GM12874 (cell line): ENCODE measurements around the gene SPTBN1.

ENCODE experiments used
- TF ChIP-seq, protein P1 (sequence below): IDR thresholded peaks from 2 replicates; pipeline ENCODE4 v1.5.1; 2011; ENCODE audit warnings: low read depth, mild to moderate bottlenecking, control low read depth, low read length, moderate library complexity; ENCODE audit not compliant: insufficient read depth

Gene SPTBN1

DNA sequence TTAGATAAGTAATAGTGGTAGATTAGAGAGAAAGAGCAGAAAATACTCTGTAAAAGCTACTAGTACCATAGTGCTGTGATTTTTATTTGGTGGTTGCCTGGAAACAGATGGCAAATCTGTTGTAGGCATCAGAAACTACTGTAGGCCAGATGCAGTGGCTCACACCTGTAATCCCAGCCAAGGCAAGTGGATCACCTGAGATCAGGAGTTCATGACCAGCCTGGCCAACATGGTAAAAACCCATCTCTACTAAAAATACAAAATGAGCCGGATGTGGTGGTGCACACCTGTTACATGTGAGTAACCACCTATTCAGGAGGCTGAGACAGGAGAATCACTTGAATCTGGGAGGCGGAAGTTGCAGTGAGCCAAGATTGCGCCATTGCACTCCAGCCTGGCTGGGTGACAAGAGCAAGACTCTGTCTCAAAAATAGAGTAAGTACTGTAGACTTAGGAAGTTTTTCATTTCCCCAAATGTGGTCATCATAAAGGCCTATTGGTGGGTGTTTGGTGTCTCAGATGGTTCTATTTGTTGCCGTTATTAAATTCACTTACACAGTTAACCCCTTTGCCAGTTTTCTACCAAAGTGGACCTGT, 79.6 kb downstream of the SPTBN1 start:
- TF ChIP-seq, protein P1, sequence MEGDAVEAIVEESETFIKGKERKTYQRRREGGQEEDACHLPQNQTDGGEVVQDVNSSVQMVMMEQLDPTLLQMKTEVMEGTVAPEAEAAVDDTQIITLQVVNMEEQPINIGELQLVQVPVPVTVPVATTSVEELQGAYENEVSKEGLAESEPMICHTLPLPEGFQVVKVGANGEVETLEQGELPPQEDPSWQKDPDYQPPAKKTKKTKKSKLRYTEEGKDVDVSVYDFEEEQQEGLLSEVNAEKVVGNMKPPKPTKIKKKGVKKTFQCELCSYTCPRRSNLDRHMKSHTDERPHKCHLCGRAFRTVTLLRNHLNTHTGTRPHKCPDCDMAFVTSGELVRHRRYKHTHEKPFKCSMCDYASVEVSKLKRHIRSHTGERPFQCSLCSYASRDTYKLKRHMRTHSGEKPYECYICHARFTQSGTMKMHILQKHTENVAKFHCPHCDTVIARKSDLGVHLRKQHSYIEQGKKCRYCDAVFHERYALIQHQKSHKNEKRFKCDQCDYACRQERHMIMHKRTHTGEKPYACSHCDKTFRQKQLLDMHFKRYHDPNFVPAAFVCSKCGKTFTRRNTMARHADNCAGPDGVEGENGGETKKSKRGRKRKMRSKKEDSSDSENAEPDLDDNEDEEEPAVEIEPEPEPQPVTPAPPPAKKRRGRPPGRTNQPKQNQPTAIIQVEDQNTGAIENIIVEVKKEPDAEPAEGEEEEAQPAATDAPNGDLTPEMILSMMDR: no peak

DNA sequence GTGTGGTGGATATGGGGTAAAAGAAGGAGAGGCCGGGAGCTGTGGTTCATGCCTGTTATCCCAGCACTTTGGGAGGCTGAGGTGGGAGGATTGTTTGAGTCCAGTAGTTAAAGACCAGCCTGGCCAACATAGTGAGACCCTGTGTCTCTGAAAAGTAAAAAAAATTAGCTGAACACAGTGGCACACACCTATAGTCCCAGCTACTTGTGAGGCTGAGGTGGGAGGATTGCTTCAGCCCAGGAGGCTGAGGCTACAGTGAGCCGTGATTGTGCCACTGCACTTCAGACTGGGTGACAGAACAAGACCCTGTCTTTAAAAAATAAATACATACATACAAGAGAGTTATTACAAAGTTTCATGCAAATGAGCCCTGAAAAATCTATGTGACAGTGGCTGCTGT, 80.6 kb downstream of the SPTBN1 start:
- TF ChIP-seq, protein P1: no peak

DNA sequence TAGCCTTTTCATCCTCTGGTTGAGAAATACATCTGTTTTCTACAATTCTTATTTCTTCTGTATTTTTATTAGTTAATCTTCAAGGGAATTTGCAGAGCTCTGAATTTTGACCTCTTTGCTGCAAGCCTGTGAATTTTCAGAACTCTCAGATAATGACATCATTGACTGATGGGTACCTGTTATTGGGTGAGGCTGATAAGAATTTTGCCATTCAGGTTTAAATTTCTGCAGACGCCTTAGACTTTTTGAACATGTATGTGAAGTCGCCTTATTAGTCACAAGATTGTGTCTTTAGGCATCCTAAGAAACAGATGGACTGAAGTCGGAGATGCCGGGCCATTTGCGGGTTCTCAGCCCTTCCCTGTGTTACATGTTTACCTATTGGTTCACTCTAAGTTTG, 82.4 kb downstream of the SPTBN1 start:
- TF ChIP-seq, protein P1: no peak

DNA sequence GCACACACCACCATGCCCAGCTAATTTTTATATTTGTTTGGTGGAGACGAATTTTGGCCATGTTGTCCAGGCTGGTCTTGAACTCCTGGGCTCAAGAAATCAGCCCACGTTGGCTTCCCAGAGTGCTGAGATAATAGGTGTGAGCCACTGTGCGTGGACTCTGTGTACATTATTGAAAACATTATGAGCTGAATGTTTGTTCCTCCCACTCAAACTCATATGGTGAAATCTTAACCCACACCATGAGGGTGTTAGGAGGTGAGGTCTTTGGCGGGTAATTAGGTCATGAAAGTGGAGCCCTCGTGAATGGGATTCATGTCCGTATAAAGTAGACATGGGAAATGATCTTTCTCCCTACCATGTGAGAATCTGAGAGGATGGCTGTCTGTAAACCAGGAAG, 83.6 kb downstream of the SPTBN1 start:
- TF ChIP-seq, protein P1: no peak

DNA sequence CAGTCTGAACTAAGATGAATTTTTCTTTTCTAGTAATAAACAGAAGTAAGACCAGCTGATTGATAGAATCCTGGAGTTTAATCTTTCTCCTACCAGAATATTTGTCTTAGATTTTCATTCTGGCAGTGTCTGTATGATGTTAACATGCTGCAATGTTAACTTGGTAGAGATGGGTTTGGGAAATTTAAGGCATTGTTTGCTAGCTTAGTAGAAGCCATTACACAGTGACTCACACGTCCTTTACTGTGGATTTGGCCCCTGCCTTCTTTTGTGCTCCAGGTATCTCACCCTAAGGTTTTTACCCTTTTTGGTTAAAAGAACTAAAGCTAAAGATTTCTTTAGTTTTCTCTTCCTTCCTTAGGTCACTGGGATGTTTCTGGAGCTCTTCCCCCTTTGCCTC, 84.1 kb downstream of the SPTBN1 start:
- TF ChIP-seq, protein P1: no peak

DNA sequence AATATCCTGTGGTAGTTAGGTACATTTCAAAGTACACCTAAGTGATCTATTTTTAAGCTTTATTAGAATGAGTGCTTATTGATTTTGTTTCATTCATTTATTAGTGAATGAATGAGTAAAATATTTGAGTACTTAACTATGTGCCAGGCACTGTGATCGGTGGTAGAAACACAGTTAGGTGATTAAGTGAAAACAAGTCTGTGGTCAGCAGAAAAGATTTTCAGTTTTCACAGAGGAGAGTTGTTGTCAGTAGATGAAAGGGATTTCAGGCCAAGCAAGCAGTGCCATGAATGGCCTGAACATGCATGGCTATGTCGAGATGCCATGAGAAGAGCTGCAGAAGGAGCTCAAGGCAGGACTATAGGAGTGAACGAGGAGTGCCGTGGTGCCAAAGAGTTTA, 85.9 kb downstream of the SPTBN1 start:
- TF ChIP-seq, protein P1: no peak

DNA sequence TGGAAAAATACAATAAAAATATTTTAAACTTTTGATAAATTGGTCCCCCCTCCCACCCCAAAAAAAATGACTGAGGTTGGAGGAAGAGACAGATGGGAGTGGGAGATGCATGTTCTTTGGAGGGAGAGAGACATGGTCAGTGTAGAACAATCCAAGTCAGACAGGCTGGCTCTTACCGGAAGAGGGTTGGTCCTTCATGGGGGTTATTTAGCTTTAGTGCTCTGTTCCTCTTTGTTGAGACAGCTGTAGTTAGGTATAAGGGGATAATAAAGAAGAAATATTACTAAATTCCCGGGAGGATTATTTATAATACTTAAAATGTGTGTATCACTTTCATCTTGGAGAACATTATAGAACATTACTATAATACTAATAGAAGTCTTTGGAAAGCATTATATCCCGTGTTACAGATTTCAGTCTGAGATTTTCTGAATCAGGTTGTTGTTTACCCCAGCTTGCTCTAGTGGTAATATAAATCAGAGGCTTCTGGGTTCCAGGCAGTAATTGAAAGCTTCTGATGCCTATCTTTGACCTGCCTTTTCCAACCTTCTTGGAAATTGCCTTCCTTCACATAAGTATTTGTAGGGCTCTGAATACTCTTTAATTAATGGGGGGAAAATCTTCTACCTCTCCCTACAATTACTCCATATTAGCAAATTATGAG, 87.7 kb downstream of the SPTBN1 start:
- TF ChIP-seq, protein P1: no peak
